Esophagus squamous epithelium (tissue), 4 donors: Measurements from ENCODE around the gene ROBO3.

Experiments used
- CTCF ChIP-seq, 6 experiments: fragments of 450-650 bp in 4 of 6; fragments of 200-600 bp in 2 of 6; sonication (generic) in 2 of 6; IDR thresholded peaks; one replicate each; pipeline ENCODE4 v1.5.1; 2016 to 2019; ENCODE audit warnings: antibody characterized with exemption in 6 of 6, mild to moderate bottlenecking in 4 of 6, moderate library complexity in 4 of 6
- POLR2A ChIP-seq, 4 donors: fragments of 450-650 bp; IDR thresholded peaks; one replicate each; pipeline ENCODE4 v1.6.1; 2017; ENCODE audit warnings: antibody characterized with exemption in 4 of 4, mild to moderate bottlenecking in 4 of 4, moderate library complexity in 3 of 4

GRCh38 chr11:124839972-124840621 lies 25.1 kb upstream of the ROBO3 start:
- no peak for TF ChIP-seq POLR2A (IDR thresholded peaks at IDR 0.05)
- no peak for TF ChIP-seq CTCF (IDR thresholded peaks at IDR 0.05)
